HG02981 (cell line): ENCODE results near the gene GALC.

Experiments
- ATAC-seq: cut with Tn5 transposase; IDR thresholded peaks from one replicate; pipeline ENCODE4 v1.9.1; 2021; ENCODE audit warnings: mild to moderate bottlenecking, moderate library complexity; ENCODE audit not compliant: unreplicated experiment

Gene GALC

DNA sequence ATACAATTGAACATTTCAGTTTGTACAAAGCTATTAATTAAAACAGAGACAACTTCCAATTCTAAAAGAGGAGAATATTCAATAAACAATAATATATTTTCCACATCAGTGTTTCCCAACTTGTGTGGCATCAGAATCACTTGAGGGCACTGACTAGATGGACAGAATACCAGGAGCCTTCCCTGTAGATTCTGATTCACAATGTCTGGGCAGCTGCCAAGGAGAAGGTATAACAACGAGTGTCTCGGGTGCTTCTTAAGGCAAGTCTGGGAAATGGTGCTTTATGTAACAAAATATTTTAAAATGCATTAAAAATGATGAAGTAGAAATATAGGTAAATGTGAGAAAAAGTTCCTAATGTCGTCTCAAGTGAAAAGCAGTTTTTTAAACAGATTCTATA is 26.2 kb downstream of the GALC start:
- ATAC-seq: no peak

DNA sequence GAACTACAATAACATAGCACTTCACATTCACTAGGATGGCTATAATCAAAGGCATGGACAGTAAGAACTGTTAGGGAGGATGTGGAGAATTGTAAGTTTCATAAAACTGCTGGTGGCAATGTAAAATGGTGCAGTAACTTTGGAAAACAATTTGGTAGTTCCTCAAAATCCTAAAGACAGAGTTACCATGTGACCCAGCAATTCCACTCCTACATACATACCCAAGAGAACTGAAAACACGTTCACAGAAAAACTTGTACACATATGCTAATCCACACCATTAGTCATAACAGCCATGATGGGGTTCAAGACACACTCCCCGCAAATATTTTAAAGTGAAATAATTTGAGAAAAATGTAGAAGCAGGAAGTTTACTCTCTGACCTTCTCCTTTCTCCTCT is 31.7 kb downstream of the GALC start:
- no peak for ATAC-seq

DNA sequence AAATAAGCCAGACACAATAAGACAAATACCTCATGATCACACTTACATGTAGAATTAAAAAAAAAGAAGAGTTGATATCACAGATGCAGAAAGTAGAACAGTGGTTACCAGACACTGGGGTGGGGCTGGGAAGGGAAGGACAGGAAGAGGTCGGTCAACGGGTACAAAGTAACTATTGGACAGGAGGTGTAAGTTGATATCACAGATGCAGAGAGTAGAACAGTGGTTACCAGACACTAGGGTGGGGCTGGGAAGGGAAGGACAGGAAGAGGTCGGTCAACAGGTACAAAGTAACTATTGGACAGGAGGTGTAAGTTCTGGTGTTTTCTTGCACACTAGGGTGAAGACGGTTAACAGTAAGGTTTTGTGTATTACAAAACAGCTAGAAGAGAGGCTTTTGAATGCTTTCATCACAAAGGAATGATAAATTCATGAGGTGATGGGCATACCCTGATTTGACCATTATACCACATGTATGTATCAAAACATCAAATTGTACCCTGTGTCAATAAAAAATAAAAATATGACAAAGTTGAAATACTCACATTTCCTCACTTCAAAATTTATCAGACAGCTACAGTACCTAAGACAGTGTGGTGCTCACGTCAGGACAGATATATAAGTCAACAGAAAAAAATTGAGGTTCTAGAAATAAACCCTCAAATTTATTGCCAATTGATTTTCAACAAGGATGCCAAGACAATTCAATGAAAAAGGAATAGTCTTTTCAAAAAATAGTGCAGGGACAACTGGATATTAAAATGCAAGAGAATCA is 32.8 kb downstream of the GALC start:
- ATAC-seq: no peak

DNA sequence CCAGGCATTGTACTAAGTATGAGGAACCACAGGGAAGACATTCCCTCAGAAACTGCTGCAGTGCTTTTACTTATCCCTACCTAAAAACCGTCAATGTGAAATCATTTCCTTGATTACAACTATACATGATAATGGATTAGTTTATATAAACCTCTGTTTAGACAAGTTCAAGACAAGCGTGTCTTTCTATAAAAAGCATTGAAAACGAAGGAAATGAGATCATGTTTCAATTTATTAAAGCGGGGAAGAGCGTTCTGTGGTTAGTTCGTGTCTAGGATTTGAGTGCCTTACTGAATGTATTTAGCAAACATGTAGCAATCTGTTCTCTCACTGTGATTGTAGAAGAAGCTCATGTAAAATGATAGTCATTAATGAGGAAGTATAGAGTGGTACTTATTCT is 37.5 kb downstream of the GALC start:
- no peak for ATAC-seq

DNA sequence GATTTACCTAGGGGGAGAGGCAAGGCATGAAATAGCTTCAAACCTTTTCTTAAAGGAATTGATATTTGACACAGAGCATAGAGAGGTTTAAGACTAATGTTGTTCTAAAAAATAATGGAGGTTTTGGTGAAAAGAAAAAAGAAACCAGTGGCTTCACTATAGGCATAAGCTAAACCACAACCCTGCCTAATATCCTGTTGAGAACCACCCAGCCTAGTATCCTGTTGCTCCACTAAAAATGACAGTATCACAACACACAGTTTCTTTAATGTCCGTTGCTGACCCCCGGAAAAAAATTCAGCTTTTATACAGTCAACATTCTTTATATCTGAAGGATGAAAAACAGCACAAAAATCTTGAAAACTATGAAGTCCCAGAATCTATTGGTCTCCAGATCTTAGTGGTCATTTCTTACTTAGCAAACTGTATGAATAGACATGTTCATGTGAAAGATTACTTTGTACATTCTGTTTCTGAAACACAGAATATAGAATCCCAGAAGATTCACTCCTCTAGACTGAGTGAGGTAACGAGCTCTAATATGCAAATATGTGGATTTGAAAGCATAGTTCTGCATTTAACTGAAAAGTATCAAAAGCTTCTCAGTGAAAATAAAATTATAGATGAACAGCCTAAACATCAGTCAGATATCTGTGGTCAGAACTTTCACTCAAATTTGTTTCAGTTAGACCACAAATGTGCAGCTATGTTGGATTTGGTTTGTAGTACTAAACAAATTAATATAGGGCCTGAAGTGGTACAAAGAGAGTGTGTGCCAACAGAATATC is 40.5 kb downstream of the GALC start:
- peak; percentile 90 for ATAC-seq

DNA sequence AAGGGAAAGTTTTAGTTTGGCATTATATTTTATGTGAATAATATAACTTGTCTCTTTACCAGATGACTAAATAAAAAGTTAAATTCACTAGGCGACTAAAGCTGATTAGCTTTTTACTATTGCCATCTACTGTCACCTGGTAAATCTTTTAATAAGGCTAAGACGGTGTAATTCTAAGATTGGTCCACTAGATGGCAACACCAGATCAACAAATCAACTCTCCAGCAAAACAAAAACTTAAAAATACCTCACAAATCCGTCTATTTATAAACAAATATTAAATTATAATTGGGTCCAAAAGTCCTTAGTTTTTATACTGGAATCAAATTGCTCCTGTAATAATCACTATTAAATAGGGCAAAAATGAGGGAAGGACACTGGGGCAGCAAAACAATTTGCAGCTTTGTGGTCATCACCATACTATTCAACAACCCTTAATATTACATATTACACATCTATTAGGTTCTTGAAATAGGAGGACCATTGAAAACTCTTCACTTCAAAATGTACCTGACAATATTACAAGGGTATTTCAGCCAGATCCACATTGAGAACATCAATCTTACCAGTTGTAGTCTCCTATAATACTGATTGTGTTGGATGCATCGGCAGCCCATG is 47.9 kb downstream of the GALC start:
- ATAC-seq: no peak

DNA sequence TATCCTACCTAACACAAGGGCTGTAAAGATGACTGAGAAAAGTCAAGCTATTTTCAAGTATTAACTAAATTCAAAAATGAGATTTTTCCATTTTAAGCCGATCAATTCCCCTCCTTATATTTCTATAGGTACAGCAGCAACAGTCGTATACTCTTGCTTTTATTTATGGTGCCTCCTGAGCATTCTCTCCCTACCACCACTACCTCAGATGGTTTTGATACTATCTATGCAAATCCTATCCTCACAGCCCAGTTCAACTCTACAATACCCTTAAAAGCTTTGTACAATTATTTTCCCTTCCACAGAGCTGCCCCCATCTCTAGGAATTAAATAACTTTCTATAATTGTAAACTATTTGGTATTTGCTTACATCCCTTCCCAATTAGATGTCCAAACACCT is 52.1 kb downstream of the GALC start:
- peak; percentile 32 for ATAC-seq

DNA sequence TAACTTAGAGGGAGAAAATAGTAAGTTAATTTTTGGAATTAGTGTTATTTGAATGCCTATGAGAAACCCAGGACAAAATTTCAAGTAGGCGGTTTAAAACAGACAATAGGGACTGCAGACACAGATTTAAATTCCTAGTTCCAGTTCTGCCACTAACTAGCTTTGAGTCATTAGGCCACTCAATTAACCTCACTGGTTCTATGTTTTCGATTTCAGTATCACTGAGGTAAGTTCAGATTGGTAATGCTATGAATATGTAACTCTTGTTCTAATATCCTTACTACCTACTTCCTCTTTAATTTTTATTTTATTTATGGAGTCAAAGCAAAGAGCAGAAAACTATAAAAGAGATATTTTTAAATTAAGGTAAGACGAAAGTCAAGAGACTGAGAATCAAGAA is 52.6 kb downstream of the GALC start:
- ATAC-seq: peak; percentile 97

DNA sequence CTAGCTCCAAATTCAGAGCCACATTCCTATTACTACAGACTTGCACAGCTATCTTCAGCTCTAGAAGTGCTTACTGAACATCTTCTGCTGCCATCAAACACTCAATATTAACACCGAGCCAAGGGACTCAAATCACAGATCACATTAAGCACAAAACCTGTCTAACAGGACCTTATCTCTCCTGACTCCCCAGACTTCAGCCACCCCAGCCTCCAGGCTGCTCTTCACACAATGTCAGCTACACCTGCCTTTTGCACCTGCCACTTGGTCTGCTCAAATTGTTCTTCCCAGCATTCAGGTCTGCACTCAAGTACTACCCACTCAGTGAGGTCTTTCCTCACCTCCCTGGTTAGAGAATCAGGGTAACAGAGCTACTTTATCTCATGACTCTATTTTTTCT is 57.1 kb downstream of the GALC start:
- no peak for ATAC-seq

DNA sequence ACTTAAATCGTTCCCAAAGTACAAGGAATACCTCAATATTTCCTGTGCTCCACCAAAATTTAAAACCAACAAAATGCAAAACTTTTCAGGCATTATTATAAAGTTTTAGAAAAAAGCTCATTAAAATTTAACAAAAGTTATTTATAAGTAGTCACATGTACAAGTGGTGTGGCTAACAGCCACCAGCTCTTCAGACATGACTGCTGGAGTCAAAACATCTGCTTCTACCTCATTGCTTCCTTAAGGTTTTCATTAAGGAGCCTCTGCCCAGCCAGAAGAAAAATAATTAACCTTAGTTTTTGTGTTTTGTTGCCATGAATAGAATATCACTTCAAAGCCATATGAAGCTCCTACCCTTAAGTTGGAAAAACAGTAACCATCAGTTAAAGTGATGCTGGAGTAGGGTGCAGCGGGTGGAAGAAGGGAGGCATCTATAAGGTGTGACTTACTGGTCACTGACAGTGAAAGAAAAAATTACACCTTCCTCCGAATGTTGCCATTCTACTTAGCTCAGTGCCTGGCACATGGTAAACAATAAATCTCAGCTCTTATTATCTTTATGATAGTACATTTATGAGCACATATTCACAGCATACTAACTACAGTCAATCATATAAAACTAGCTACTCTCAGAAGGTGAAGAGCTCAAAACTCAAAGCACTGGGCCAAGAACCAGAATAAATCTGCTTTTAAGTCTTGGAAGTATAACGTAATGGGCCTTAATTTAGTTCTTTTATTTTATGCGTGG is 57.7 kb downstream of the GALC start:
- no peak for ATAC-seq

DNA sequence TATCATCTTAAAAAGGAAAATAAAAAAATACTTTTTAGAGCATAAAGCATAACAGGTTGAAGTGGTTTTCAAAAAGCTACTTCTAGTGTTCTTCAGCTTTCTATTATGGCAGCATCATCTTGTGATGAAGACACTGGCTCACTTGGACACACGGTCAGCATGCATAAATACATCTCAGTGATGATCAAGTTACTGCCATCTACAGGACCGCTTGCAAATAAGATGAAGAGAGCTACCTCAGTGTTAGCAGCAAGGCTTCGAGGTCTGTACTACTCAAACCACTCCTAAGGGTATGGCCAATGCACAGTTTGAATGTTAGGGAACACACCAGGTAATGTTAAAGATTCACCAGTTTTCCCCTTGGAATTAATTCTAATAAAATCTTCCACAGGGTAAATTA is 58.8 kb downstream of the GALC start:
- ATAC-seq: no peak

DNA sequence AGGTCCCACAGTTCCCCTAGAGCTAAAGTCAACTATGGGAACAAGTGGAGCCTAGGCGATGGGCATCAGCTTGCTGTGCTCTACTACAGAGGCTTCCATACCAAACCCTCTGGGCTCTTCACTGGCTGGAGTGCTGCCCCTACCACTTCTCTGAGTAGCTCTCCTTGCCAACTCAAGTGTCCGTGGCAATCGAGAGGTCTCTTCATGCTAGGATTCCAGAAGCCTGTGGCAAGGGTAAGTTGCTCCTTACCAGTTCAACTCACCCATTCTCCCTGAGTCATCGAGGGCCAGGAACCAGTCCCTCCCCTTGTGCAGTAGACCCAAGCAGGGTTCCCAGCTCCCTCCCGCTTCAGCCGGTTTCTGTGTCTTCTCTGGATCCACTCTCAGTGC is 76.1 kb downstream of the GALC start:
- no peak for ATAC-seq

DNA sequence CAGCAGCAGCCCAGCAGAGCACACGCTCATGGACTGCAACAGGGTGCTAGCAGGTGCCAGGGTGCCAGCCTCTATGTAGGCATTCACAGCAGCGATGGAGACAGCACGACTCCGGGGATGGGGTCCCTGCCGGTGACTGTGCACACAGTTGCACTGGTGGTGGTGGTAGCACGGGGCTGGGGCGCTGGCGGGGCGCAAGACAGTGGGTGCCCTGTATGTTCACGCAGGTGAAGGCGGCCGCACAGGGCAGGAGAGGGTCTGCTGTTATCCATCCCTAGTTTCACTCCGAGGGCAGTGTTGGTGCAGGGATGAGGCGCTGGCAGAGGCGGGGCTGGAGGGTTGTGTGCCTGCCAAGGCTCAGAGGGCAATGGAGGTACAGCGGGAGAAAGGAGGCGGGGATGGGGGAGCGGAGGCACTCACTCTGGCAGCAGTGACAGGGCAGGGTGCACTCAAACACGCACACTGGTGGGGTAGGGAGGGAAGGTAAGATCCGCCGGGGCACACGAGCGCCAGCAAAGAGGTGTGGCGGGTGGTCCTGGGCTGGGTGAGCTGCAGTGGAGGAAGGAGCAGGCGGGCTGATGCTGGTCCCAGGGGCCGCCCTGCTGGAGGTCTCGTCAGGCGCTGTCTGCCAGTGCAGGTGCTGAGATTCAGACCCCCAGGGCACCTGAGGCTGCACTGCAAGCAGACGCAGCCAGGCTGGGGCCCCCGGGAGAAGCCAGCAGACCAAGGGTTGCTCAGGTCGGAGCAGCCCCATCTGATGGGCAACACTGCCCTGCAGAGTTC is 76.7 kb downstream of the GALC start:
- no peak for ATAC-seq

DNA sequence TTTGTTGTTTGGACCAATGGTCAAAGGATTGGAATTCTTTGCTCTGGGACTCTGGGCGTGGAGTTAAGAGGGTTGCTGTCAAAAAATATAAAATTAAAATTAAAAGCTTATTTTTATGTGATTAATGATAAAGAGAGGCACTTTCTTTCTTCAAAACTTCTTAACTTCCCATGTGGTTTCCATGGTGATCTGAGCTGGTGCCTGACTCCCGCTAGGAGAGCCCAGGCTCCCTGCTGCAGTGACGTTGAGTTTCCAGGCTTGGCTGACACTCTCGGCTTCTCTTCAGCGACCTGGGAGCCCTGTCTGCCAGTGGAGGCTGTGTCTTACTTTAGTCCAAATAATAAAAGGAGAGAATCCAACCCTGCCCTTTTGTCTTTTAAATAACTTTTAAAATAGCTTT is 84.4 kb downstream of the GALC start:
- no peak for ATAC-seq

DNA sequence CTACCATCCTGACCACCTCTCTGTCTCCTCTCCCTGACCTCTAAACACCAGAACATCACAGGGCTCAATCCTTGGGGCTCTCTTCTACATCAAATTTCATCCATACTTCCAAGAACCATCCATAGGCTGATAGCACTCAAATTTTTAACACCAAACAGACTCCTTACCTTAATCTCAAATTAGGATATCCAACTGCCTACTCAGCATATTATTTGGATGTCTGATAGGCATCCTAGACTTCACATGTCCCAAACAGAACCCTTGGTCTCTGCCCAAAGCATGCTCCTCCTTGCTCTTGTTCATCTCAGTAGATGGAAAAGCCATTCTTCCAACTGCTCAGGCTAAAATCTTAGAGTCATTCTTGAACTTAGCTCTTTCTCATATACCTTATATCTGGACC is 91.3 kb downstream of the GALC start:
- no peak for ATAC-seq

DNA sequence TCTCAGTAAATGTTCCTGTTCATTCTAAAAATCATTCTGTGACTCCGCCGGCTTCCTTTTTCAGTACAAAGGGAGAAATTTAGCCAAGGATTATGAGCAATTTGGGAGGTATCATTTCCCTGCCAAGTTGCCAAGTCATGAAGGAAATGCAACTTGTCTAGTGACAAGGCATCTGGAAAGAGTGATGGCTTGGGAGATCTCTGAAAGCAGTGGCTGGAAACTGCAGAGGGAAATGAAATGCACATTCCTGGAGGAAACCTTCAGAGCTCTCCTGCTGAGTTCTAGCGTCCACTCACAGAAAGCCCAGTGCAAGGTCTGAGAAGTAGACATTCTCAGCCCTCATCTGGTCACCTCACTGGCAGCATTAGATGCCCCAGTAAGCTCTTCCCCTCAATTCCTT is 91.7 kb downstream of the GALC start:
- no peak for ATAC-seq

DNA sequence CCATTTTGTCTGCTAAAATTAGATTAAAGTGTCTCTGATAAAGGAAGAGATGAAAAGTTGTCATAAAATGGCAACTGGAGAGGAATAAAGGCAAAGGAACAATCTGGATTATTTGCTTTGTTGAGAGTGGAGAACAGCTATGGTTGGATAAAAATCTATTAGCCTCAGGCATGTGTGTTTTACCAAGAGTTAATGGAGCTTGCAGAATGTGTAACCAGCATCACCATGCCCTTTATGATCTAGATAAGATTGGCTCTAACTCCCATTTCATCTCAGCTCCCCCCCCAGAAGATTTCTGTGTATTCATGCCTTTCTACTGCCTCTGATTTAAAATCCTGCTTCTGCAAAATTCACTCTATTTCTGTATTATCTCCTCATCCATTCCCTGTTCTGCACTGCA is 93.8 kb downstream of the GALC start:
- ATAC-seq: no peak

DNA sequence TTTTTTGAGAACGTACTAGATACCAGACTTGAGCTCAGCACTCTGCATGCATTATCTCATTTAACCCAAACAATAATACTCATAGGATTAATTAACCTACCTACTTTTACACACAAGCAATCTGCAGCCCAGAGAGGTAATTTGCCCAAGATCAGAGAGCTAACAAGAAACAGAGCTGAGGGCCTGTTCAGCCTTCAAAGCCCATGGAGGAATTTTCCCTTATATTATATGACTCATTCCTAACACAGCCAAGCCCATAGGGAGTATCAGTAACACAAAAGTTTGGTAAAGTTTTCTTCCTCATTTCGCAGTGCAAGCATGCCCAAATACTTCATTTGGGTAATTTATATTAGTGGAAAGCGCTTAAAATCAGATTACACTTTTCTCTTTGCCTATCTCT is 94.7 kb downstream of the GALC start:
- ATAC-seq: no peak

DNA sequence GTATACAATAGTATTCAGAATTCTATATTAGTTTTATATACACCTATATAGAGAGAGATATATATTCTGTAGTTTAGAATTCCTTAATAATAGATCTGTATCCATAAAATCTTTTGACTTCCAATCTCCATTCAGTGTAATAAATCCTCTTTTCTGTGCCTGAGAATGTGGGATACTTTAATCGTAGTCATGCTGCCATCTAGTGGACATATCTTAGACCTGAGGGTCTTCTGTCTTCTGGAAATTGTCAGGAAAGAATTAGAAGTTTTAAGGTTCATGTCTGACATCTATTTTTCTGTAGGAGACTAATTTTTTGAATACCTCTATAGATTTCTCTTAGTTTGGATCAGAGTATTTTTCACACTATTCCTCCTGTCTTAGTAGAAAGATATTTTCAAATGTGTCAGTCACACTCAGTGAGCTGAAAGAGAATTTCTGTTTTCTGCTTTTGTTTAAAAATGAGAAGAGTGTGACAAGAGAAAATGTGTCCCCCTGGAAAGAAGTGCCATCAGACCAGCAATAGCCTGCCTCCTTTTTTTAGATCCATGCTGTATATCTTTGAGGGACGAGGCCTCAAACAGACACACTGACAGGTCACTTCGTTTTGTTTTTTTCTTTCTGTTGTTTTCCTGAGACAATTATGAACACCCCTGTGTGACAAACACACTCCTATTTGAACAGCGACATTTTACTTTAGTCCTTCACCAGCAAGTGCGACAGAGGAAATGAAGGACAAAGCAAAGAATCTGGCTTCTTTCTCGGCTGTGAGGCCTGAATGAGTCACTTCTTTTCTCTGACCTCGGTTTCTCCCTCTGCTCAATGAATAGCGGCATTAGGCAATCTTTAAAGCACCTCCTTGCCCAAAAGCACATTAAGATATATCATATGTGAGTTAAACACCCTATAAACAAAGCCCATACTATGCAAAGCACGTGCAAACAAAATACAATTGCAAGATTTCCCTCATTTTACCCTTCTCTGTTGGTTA is 96.3 kb downstream of the GALC start:
- peak; percentile 61 for ATAC-seq
